HCT116 (cell line): Measurements from ENCODE around the gene IL21R. TPM values are rescaled to one million over a fixed set of nuclear protein-coding genes. Genes with fewer than 3 reads are reported as not detected.

Experiments
- ATAC-seq: fragments of 200-7000 bp; cut with Tn5 transposase; 2 replicates; pipeline ENCODE4 v1.9.1; 2020; ENCODE audit warnings: mild to moderate bottlenecking, moderate library complexity
- BruUV-seq: library from RNA; stranded (reverse); fragments of 400-500 nt; replicated peaks from 2 replicates; lab custom pipeline; 2021; lab: Mats Ljungman, UMichigan
- CTCF ChIA-PET: fragments of 300-600 bp; sonication (Branson Sonifier 250); formaldehyde crosslinking; loops from one replicate; lab custom pipeline; 2021; ENCODE audit warnings: antibody characterized with exemption; lab: Charles Lee
- POLR2A ChIA-PET: fragments of 300-600, 350-600 bp; sonication (Branson Sonifier 250); formaldehyde crosslinking; loops from one replicate; lab custom pipeline; 2021; ENCODE audit warnings: antibody characterized with exemption; lab: Charles Lee
- RAD21 ChIA-PET, 2 experiments: fragments of 300-600 bp; sonication (Branson Sonifier 250); formaldehyde crosslinking; loops; one replicate each; lab custom pipeline; 2023; ENCODE audit warnings: low total read pairs in 2 of 2; ENCODE audit not compliant: uncharacterized antibody in 2 of 2, unreplicated experiment in 2 of 2, low non-redundant PET in 1 of 2; lab: Charles Lee
- DNase-seq: peaks from one replicate; pipeline ENCODE4 v3.0.0-alpha.2; 2010; ENCODE audit warnings: low read depth, low spot score
- H2AFZ ChIP-seq: fragments of 200-600 bp; shearing (Covaris generic), sonication (generic); 2 replicates; pipeline ENCODE4 v1.6.1; 2017; ENCODE audit warnings: low read depth, mixed run types, mixed read lengths, antibody characterized with exemption, low read length; ENCODE audit not compliant: poor library complexity, severe bottlenecking
- H3K27ac ChIP-seq: 2 replicates; pipeline ENCODE4 v1.5.1; 2012; ENCODE audit warnings: low read depth, low read length
- H3K27me3 ChIP-seq: fragments of 200-600 bp; sonication (generic); 2 replicates; pipeline ENCODE4 v1.6.1; 2016; ENCODE audit warnings: mixed run types, low read length, mixed read lengths; ENCODE audit not compliant: insufficient read depth
- H3K36me3 ChIP-seq, 2 experiments: fragments of 200-500 bp in 1 of 2; fragments of 200-600 bp in 1 of 2; sonication (Bioruptor generic) in 1 of 2; sonication (generic) in 1 of 2; 2 replicates each; pipeline versions ENCODE4 v1.5.1 to v1.6.1; 2014 to 2016; ENCODE audit warnings: low read length in 2 of 2, inconsistent platforms in 1 of 2, mixed read lengths in 1 of 2, mixed run types in 1 of 2; ENCODE audit not compliant: insufficient read depth in 2 of 2, control insufficient read depth in 1 of 2
- H3K4me1 ChIP-seq, 2 experiments: fragments of 200-600 bp in 1 of 2; sonication (generic) in 1 of 2; 2 replicates each; pipeline versions ENCODE4 v1.5.1 to v1.6.1; 2012 to 2017; ENCODE audit warnings: low read length in 2 of 2, inconsistent platforms in 1 of 2, mild to moderate bottlenecking in 1 of 2, mixed read lengths in 1 of 2, mixed run types in 1 of 2, moderate library complexity in 1 of 2; ENCODE audit not compliant: insufficient read depth in 2 of 2, control insufficient read depth in 1 of 2
- H3K4me2 ChIP-seq: fragments of 200-600 bp; sonication (generic); 2 replicates; pipeline ENCODE4 v1.6.1; 2017; ENCODE audit warnings: mixed run types, low read length, mixed read lengths
- H3K4me3 ChIP-seq, 2 experiments: fragments of 200-600 bp in 1 of 2; sonication (generic) in 1 of 2; replicated peaks in 1 of 2; 2 replicates each; pipeline ENCODE4 v1.5.1; 2011 to 2016; ENCODE audit warnings: low read length in 2 of 2, control low read depth in 1 of 2, low read depth in 1 of 2, mild to moderate bottlenecking in 1 of 2, mixed read lengths in 1 of 2, mixed run types in 1 of 2
- H3K79me2 ChIP-seq: fragments of 200-600 bp; sonication (generic); 2 replicates; pipeline ENCODE4 v1.6.1; 2017; ENCODE audit warnings: mild to moderate bottlenecking, mixed run types, low read length, moderate library complexity, mixed read lengths; ENCODE audit not compliant: insufficient read depth
- H3K9ac ChIP-seq: fragments of 200-600 bp; sonication (generic); 2 replicates; pipeline ENCODE4 v1.6.1; 2016; ENCODE audit warnings: low read length, mixed read lengths
- H3K9me2 ChIP-seq: fragments of 200-600 bp; sonication (generic), shearing (Covaris generic); 2 replicates; pipeline ENCODE4 v1.6.1; 2017; ENCODE audit warnings: mixed run types, mild to moderate bottlenecking, moderate library complexity; ENCODE audit not compliant: insufficient read depth
- H3K9me3 ChIP-seq, 2 experiments: fragments of 200-500 bp in 1 of 2; fragments of 200-600 bp in 1 of 2; sonication (Bioruptor generic) in 1 of 2; sonication (generic) in 1 of 2; 2 replicates each; pipeline ENCODE4 v1.6.1; 2014 to 2017; ENCODE audit warnings: low read length in 2 of 2, mixed read lengths in 2 of 2, inconsistent platforms in 1 of 2, low read depth in 1 of 2, mild to moderate bottlenecking in 1 of 2, mixed run types in 1 of 2, moderate library complexity in 1 of 2; ENCODE audit not compliant: control insufficient read depth in 1 of 2, insufficient read depth in 1 of 2
- H4K20me1 ChIP-seq: fragments of 200-600 bp; sonication (generic), shearing (Covaris generic); 2 replicates; pipeline ENCODE4 v1.6.1; 2017; ENCODE audit warnings: mixed run types, mild to moderate bottlenecking, moderate library complexity; ENCODE audit not compliant: insufficient read depth
- RAD21 ChIP-seq: IDR thresholded peaks from 2 replicates; pipeline ENCODE4 v1.6.1; 2012; ENCODE audit warnings: low read depth, mild to moderate bottlenecking
- SIN3A ChIP-seq: IDR thresholded peaks from 2 replicates; pipeline ENCODE4 v1.6.1; 2012; ENCODE audit warnings: low read depth
- SP1 ChIP-seq: IDR thresholded peaks from 2 replicates; pipeline ENCODE4 v1.6.1; 2012; ENCODE audit warnings: low read depth
- SRF ChIP-seq: IDR thresholded peaks from 2 replicates; pipeline ENCODE4 v1.6.1; 2012; ENCODE audit warnings: low read depth
- TCF7L2 ChIP-seq: IDR thresholded peaks from 2 replicates; pipeline ENCODE4 v1.7.0; 2011; ENCODE audit warnings: borderline replicate concordance, inconsistent platforms; ENCODE audit not compliant: insufficient read depth, insufficient read length; ENCODE audit errors: extremely low read depth
- intact Hi-C: fragments of 100-400 bp; cut with micrococcal nuclease; formaldehyde crosslinking; loops from 2 replicates; pipeline ENCODE4 v1.10.0; 2022
- total RNA-seq: library from RNA; stranded (reverse); gene quantifications from one replicate; pipeline ENCODE4 v1.2.1, GENCODE V29; 2021; ENCODE audit not compliant: unreplicated experiment
- TF ChIP-seq, protein P1 (sequence below): IDR thresholded peaks from 2 replicates; pipeline ENCODE4 v1.6.1; 2012
- TF ChIP-seq, protein P2 (sequence below): IDR thresholded peaks from 2 replicates; pipeline ENCODE4 v1.6.1; 2012

The IL21R gene
- total RNA-seq, 1 experiment from 2014 or later: 1.2 TPM

DNA sequence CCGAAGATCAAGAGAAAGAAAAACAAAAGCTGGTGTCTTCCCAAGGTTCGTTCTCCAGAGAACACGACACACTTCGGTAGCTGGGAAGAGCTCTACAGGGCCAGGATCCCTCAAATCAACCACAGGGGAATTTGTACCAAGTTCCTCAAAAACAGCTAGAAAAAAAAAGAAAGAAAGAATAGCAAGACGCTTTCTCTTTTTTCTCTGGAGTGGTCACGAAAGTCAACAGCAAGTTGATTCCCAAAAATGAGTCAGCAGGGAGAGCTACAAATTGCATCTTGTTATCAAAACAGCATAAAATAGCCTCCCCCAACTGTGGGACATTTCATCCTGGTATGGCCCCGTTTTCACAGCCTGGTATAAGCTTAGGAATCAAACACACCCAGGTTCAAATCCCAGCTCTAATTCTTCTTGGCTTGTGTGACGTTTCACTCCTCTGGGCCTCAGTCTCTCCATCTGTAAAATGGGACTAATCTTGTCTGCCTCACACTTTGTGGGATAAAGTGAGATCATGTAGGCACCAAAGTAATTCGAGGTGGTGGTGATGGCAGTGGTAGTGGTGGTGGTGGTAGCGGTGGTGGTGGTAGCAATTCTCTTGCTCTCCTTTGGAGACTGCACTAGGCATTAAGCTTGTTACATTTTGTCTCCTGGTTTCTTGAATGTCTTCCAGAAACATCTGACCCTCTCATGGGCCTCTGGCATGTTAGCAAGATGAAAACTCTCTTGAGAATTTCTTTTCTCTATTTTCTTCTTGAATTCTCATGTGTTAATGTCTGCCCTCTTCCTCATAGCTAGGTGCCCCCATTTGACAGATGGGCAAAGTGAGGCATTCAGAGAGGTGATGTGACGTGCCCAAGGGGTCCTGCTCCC, 988 bp upstream of the IL21R start:
- H3K9me3 ChIP-seq: no peaks in the 10 kb centered on the region
- TF ChIP-seq RAD21 (no peak), SIN3A (no peak)
- ATAC-seq (no peak), DNase-seq (no peak)
- no peaks in the 10 kb centered on the region for H3K4me1 ChIP-seq
- H3K79me2 ChIP-seq: no peaks in the 10 kb centered on the region
- H3K9me2 ChIP-seq: no peaks in the 10 kb centered on the region
- H3K4me3 ChIP-seq: no peak overlapping the region
- H3K9ac ChIP-seq: no peak overlapping the region
- H2AFZ ChIP-seq: no peak overlapping the region
- no peaks in the 10 kb centered on the region for H3K36me3 ChIP-seq
- H3K27ac ChIP-seq: no peak overlapping the region
- no TSS peak for BruUV-seq
- no peaks in the 10 kb centered on the region for H4K20me1 ChIP-seq
- ChIA-PET RAD21 (interaction anchor here in 1 of 2 experiments (0.6 kb wide), 1 partner anchor 1412 kb away, joined by 4 read pairs; no protein-coding TSS in a partner anchor), POLR2A (no interaction called here), CTCF (no interaction called here)
- intact Hi-C loops: no loop called here
- H3K27me3 ChIP-seq: 0 out of 2 replicates have a peak, but pooled peaks cover 3% of the 10 kb centered on the region
- no peak overlapping the region for H3K4me2 ChIP-seq

DNA sequence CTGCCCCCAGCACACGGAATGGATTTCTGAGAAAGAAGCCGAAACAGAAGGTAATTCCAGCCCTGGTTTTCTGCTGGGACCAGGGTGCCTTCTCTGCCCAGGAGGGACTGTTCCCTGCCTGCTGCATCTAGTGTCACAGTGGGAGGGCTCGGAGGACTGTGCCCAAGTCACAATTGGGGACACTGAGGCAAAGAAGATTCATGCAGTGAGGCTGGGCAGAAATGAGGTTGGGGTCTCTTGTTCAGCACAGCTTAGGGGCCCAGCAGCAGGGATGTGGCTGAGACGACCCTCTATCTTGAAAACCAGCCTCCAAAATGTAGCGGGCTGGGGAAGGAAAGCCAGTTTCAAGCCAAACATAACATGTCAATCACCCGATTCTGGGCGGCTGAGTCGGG, 592 bp downstream of the IL21R start:
- H4K20me1 ChIP-seq: no peaks in the 10 kb centered on the region
- DNase-seq (no peak), ATAC-seq (no peak)
- H3K9me2 ChIP-seq: no peaks in the 10 kb centered on the region
- no peaks in the 10 kb centered on the region for H3K79me2 ChIP-seq
- no peaks in the 10 kb centered on the region for H3K36me3 ChIP-seq
- TF ChIP-seq TCF7L2: no peak
- no peak for TF ChIP-seq SRF
- TF ChIP-seq, protein P1, sequence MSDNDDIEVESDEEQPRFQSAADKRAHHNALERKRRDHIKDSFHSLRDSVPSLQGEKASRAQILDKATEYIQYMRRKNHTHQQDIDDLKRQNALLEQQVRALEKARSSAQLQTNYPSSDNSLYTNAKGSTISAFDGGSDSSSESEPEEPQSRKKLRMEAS: no peak
- no peak for TF ChIP-seq SIN3A
- no peak for TF ChIP-seq SP1
- TF ChIP-seq, protein P2, sequence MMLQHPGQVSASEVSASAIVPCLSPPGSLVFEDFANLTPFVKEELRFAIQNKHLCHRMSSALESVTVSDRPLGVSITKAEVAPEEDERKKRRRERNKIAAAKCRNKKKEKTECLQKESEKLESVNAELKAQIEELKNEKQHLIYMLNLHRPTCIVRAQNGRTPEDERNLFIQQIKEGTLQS: no peak
- ChIA-PET POLR2A (no interaction called here), CTCF (no interaction called here), RAD21 (no interaction called here)
- intact Hi-C loops: no loop called here
- H3K9me3 ChIP-seq: no peaks in the 10 kb centered on the region
- H2AFZ ChIP-seq: no peak overlapping the region
- no peak overlapping the region for H3K27ac ChIP-seq
- H3K27me3 ChIP-seq: 0 out of 2 replicates have a peak, but pooled peaks cover 3% of the 10 kb centered on the region
- no TSS peak for BruUV-seq
- H3K9ac ChIP-seq: no peak overlapping the region
- H3K4me1 ChIP-seq: no peaks in the 10 kb centered on the region
- H3K4me2 ChIP-seq: no peak overlapping the region
- no peak overlapping the region for H3K4me3 ChIP-seq
